Measurements from ENCODE around the gene PRPF19. TPM values are rescaled to one million over a fixed set of nuclear protein-coding genes. Genes with fewer than 3 reads are reported as not detected.

The PRPF19 gene
- total and polyA plus RNA-seq, 2 of the 13 experiments (the other 11 are each of a cell fraction or from before 2014, with no cell fraction given): 27.4 to 91.1 TPM

GRCh38 chr11:60876168-60876485 lies 30.3 kb downstream of the PRPF19 start (continued):
- TF ChIP-seq, protein P1, sequence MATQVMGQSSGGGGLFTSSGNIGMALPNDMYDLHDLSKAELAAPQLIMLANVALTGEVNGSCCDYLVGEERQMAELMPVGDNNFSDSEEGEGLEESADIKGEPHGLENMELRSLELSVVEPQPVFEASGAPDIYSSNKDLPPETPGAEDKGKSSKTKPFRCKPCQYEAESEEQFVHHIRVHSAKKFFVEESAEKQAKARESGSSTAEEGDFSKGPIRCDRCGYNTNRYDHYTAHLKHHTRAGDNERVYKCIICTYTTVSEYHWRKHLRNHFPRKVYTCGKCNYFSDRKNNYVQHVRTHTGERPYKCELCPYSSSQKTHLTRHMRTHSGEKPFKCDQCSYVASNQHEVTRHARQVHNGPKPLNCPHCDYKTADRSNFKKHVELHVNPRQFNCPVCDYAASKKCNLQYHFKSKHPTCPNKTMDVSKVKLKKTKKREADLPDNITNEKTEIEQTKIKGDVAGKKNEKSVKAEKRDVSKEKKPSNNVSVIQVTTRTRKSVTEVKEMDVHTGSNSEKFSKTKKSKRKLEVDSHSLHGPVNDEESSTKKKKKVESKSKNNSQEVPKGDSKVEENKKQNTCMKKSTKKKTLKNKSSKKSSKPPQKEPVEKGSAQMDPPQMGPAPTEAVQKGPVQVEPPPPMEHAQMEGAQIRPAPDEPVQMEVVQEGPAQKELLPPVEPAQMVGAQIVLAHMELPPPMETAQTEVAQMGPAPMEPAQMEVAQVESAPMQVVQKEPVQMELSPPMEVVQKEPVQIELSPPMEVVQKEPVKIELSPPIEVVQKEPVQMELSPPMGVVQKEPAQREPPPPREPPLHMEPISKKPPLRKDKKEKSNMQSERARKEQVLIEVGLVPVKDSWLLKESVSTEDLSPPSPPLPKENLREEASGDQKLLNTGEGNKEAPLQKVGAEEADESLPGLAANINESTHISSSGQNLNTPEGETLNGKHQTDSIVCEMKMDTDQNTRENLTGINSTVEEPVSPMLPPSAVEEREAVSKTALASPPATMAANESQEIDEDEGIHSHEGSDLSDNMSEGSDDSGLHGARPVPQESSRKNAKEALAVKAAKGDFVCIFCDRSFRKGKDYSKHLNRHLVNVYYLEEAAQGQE (IDR thresholded peaks at IDR 0.05; ENCODE audit: borderline replicate concordance in 1 of 2, low read depth in 1 of 2, low read length in 2 of 2): no peak
- TF ChIP-seq ELF1 (CRISPR knock-in tag; IDR thresholded peaks at IDR 0.05) (no peak), THRA (CRISPR knock-in tag; IDR thresholded peaks at IDR 0.05; ENCODE audit: borderline replicate concordance) (no peak), ZNF569 (CRISPR knock-in tag; IDR thresholded peaks at IDR 0.05; ENCODE audit: borderline replicate concordance) (no peak)

GRCh38 chr11:60875366-60876167 lies 30.8 kb downstream of the PRPF19 start:
- no peak for DNase-seq (ENCODE audit: low spot score)
- Histone ChIP-seq H4K20me1 (ENCODE audit: insufficient read depth, low read length) (0 out of 2 replicates have a peak, but pooled peaks cover 1% of the 10 kb centered on the region), H3K9ac (ENCODE audit: insufficient read depth, low read depth, low read length) (no peak overlapping the region), H3K79me2 (ENCODE audit: insufficient read depth, low read length) (no peaks in the 10 kb centered on the region), H3K4me3 (replicated peaks in 1 of 3; ENCODE audit: insufficient read depth in 1 of 3, low read depth in 2 of 3, low read length in 3 of 3) (no peak overlapping the region), H3K4me1 (ENCODE audit: insufficient read depth, low read length) (peaks cover 43% of the 10 kb centered on the region), H2AFZ (ENCODE audit: low read length) (no peak overlapping the region), H3K9me3 (ENCODE audit: low read length) (no peaks in the 10 kb centered on the region), H3K4me2 (ENCODE audit: low read depth, low read length) (no peak overlapping the region), H3K27ac (ENCODE audit: extremely low read length, insufficient read depth, low read length) (no peak overlapping the region), H3K36me3 (replicated peaks in 1 of 2; ENCODE audit: control insufficient read depth in 1 of 2, insufficient read depth in 2 of 2, low read length in 2 of 2) (peaks cover 0 to 1% of the 10 kb centered on the region in 2 experiments; a peak in 1 of 5 replicates), H3K27me3 (ENCODE audit: control insufficient read depth in 1 of 2, insufficient read depth in 2 of 2, low read length in 2 of 2) (no peaks in the 10 kb centered on the region; a peak in 1 of 5 replicates)
- ChIA-PET CTCF (ENCODE audit: low intra/inter-chr PET ratio, low total read pairs) (no interaction called here), POLR2A (no interaction called here)
- WGBS (ENCODE audit: low lambda C conversion rate): 79% methylated on average over 5 of the region's 7 CpGs
- no peak for FAIRE-seq
- TF ChIP-seq MED1 (CRISPR knock-in tag; IDR thresholded peaks at IDR 0.05) (no peak), IRF2 (CRISPR knock-in tag; IDR thresholded peaks at IDR 0.05) (no peak), CC2D1A (CRISPR knock-in tag; IDR thresholded peaks at IDR 0.05) (no peak), ZIK1 (CRISPR knock-in tag; IDR thresholded peaks at IDR 0.05; ENCODE audit: borderline replicate concordance, low read depth) (no peak), ZNF350 (CRISPR knock-in tag; IDR thresholded peaks at IDR 0.05; ENCODE audit: borderline replicate concordance, low read depth) (no peak), CENPT (CRISPR knock-in tag; IDR thresholded peaks at IDR 0.05; ENCODE audit: low read depth) (no peak), RBAK (CRISPR knock-in tag; IDR thresholded peaks at IDR 0.05) (no peak), ZNF138 (CRISPR knock-in tag; IDR thresholded peaks at IDR 0.05; ENCODE audit: low read depth) (no peak), ZBTB3 (CRISPR knock-in tag; IDR thresholded peaks at IDR 0.05; ENCODE audit: borderline replicate concordance, low read depth) (no peak)
- TF ChIP-seq, protein P2, sequence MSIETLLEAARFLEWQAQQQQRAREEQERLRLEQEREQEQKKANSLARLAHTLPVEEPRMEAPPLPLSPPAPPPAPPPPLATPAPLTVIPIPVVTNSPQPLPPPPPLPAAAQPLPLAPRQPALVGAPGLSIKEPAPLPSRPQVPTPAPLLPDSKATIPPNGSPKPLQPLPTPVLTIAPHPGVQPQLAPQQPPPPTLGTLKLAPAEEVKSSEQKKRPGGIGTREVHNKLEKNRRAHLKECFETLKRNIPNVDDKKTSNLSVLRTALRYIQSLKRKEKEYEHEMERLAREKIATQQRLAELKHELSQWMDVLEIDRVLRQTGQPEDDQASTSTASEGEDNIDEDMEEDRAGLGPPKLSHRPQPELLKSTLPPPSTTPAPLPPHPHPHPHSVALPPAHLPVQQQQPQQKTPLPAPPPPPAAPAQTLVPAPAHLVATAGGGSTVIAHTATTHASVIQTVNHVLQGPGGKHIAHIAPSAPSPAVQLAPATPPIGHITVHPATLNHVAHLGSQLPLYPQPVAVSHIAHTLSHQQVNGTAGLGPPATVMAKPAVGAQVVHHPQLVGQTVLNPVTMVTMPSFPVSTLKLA (IDR thresholded peaks at IDR 0.05): no peak
- TF ChIP-seq, protein P3, sequence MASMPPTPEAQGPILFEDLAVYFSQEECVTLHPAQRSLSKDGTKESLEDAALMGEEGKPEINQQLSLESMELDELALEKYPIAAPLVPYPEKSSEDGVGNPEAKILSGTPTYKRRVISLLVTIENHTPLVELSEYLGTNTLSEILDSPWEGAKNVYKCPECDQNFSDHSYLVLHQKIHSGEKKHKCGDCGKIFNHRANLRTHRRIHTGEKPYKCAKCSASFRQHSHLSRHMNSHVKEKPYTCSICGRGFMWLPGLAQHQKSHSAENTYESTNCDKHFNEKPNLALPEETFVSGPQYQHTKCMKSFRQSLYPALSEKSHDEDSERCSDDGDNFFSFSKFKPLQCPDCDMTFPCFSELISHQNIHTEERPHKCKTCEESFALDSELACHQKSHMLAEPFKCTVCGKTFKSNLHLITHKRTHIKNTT (CRISPR knock-in tag; IDR thresholded peaks at IDR 0.05): no peak
- in situ Hi-C loops (cut with HindIII; ENCODE audit: extremely low pct_ligation_motif_present, low pct_unique_long_range_greater_than_20kb): no loop called here
- ATAC-seq: no peak
- intact Hi-C loops (cut with micrococcal nuclease; ENCODE audit: unreplicated experiment): no loop called here
- BruUV-seq (replicated peaks): no TSS peak

All from HepG2 (cell line).